ENCODE measurements around the gene ANO1. TPM values are rescaled to one million over a fixed set of nuclear protein-coding genes. Genes with fewer than 3 reads are reported as not detected.
A peak's percentile ranks its signal among the peaks of the same experiment; 100 is the strongest.

The ANO1 gene
- total RNA-seq, 4 donors from 2014 or later = 1.7 to 13.9 (median 5.3) TPM

GRCh38 chr11:70229737-70230136, 151.6 kb downstream of the ANO1 start:
- no peak for ATAC-seq (ENCODE audit: low FRiP score)
- TF ChIP-seq CTCF (IDR thresholded peaks at IDR 0.05) = no peak
- DNase-seq (ENCODE audit: low spot score) = no peak

GRCh38 chr11:70230151-70230839, 152.2 kb downstream of the ANO1 start:
- TF ChIP-seq CTCF (IDR thresholded peaks at IDR 0.05) = no peak
- DNase-seq (ENCODE audit: low spot score) = no peak
- no peak for ATAC-seq (ENCODE audit: low FRiP score)

GRCh38 chr11:70230840-70231710, 153.0 kb downstream of the ANO1 start:
- DNase-seq (ENCODE audit: low spot score) (no peak), ATAC-seq (ENCODE audit: low FRiP score) (no peak)
- TF ChIP-seq CTCF (IDR thresholded peaks at IDR 0.05) = no peak

GRCh38 chr11:70233034-70233433, 154.9 kb downstream of the ANO1 start:
- no peak for DNase-seq (ENCODE audit: low spot score)
- TF ChIP-seq CTCF (IDR thresholded peaks at IDR 0.05) = no peak
- no peak for ATAC-seq (ENCODE audit: low FRiP score)

- peak; percentile 53 for ATAC-seq (ENCODE audit: low FRiP score)
- no peak for TF ChIP-seq CTCF (IDR thresholded peaks at IDR 0.05)
- no peak for DNase-seq (ENCODE audit: low spot score)
Observed at GRCh38 chr11:70233511-70233934, 155.4 kb downstream of the ANO1 start.

- no peak for TF ChIP-seq CTCF (IDR thresholded peaks at IDR 0.05)
- peak; percentile 19 for ATAC-seq (ENCODE audit: low FRiP score)
- no peak for DNase-seq (ENCODE audit: low spot score)
Observed at GRCh38 chr11:70233962-70234361, 155.8 kb downstream of the ANO1 start.

Small RNA genes lying within 50 kb of the gene (small RNA-seq; reads per million reads assigned to genes)
- not detected for gene RNU6-1175P

Other genes with a start within 250 kb of the ANO1 start
- 10 to 100 TPM; 18.4 to 30.1 (median 22.6) TPM for gene FADD, start 125.0 kb downstream of the ANO1 start, total RNA-seq
- 100 to 1,000 TPM in 1 of 4 donors, 10 to 100 TPM in 3; 58.3 to 119 (median 84.7) TPM for gene PPFIA1, start 192.4 kb downstream of the ANO1 start, total RNA-seq